Osteocyte (in vitro differentiated cells): Measurements from ENCODE around the gene SPTBN1. TPM values are rescaled to one million over a fixed set of nuclear protein-coding genes. Genes with fewer than 3 reads are reported as not detected.
"Not testable (repeated sequence)": the region's sequence is repeated elsewhere in the genome, so short reads cannot be mapped to it uniquely, and the experiment has no call there.

Experiments used
- DNase-seq: peaks from one replicate; pipeline ENCODE4 v3.0.0; 2021; ENCODE audit warnings: mixed read lengths; ENCODE audit not compliant: unreplicated experiment; ENCODE audit errors: extremely low spot score
- H3K27ac Mint-ChIP-seq: one replicate; pipeline ENCODE4 v1.8.0; 2021; ENCODE audit warnings: mild to moderate bottlenecking, mixed read lengths; ENCODE audit not compliant: unreplicated experiment
- H3K27me3 Mint-ChIP-seq: one replicate; pipeline ENCODE4 v1.8.0; 2021; ENCODE audit warnings: mixed read lengths; ENCODE audit not compliant: unreplicated experiment
- H3K36me3 Mint-ChIP-seq: one replicate; pipeline ENCODE4 v1.8.0; 2021; ENCODE audit warnings: mixed read lengths; ENCODE audit not compliant: unreplicated experiment
- H3K4me1 Mint-ChIP-seq: one replicate; pipeline ENCODE4 v1.8.0; 2021; ENCODE audit warnings: mixed read lengths; ENCODE audit not compliant: unreplicated experiment
- H3K4me3 Mint-ChIP-seq: one replicate; pipeline ENCODE4 v1.8.0; 2021; ENCODE audit warnings: mild to moderate bottlenecking, moderate library complexity, mixed read lengths; ENCODE audit not compliant: unreplicated experiment
- H3K9me3 Mint-ChIP-seq: one replicate; pipeline ENCODE4 v1.8.0; 2021; ENCODE audit warnings: mixed read lengths; ENCODE audit not compliant: unreplicated experiment
- total RNA-seq: library from RNA; stranded (reverse); gene quantifications from 2 replicates; pipeline ENCODE4 v1.2.1, GENCODE V29; 2021
- TF ChIP-seq, protein P1 (sequence below): fragments of 200-600 bp; sonication (generic); IDR thresholded peaks from 2 replicates; pipeline ENCODE4 v1.5.0; 2021; ENCODE audit warnings: antibody characterized with exemption, mild to moderate bottlenecking, moderate library complexity

The SPTBN1 gene
- total RNA-seq, 1 donor from 2014 or later = 248 TPM

DNA sequence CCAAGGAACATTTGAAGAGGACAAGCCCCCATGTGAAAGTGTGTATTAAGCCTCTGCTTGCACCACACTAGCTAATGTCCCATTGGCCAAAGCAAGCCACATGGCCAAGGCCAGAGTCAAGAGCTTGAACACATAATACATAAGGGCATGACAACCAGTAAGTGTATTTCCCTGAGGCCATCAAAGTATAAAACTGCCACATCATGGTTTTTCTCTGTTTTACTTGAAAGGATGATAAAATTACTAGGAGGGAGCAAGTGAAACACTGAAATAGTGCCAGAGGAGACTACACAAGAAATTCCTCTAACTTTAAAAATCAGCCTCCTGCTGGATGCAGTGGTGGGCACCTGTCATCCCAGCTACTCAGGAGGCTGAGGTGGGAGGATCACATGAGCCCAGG lies 236.4 kb downstream of the SPTBN1 start:
- TF ChIP-seq, protein P1, sequence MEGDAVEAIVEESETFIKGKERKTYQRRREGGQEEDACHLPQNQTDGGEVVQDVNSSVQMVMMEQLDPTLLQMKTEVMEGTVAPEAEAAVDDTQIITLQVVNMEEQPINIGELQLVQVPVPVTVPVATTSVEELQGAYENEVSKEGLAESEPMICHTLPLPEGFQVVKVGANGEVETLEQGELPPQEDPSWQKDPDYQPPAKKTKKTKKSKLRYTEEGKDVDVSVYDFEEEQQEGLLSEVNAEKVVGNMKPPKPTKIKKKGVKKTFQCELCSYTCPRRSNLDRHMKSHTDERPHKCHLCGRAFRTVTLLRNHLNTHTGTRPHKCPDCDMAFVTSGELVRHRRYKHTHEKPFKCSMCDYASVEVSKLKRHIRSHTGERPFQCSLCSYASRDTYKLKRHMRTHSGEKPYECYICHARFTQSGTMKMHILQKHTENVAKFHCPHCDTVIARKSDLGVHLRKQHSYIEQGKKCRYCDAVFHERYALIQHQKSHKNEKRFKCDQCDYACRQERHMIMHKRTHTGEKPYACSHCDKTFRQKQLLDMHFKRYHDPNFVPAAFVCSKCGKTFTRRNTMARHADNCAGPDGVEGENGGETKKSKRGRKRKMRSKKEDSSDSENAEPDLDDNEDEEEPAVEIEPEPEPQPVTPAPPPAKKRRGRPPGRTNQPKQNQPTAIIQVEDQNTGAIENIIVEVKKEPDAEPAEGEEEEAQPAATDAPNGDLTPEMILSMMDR = no peak
- H3K27me3 Mint-ChIP-seq = peaks cover 11% of the 10 kb centered on the region
- no peak overlapping the region for H3K4me3 Mint-ChIP-seq
- no peak overlapping the region for H3K27ac Mint-ChIP-seq
- H3K4me1 Mint-ChIP-seq = no peaks in the 10 kb centered on the region
- H3K9me3 Mint-ChIP-seq = no peaks in the 10 kb centered on the region
- DNase-seq = no peak
- peaks cover 2% of the 10 kb centered on the region for H3K36me3 Mint-ChIP-seq

GRCh38 chr2:54695378-54695777 lies 239.3 kb downstream of the SPTBN1 start:
- no peak overlapping the region for H3K4me3 Mint-ChIP-seq
- H3K4me1 Mint-ChIP-seq = no peaks in the 10 kb centered on the region
- no peak overlapping the region for H3K27ac Mint-ChIP-seq
- no peak for DNase-seq
- TF ChIP-seq, protein P1 = no peak
- no peaks in the 10 kb centered on the region for H3K36me3 Mint-ChIP-seq
- no peaks in the 10 kb centered on the region for H3K9me3 Mint-ChIP-seq
- H3K27me3 Mint-ChIP-seq = peaks cover 10% of the 10 kb centered on the region

DNA sequence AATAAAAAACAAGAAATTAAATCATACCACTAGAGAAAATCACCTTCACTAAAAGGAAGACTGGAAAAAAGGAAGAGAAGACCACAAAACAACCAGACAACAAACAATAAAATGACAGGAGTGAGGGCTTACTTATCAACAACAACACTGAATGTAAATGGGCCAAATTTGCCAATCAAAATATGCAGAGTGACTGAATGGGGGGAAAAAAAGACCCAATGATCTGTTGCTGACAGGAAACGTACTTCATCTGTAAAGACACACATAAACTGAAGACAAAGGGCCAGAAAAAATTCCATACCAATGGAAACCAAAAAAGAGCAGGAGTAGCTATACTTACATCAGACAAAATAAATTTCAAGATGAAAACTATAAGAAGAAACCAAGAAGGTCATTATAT lies 241.8 kb downstream of the SPTBN1 start:
- TF ChIP-seq, protein P1 = no peak
- peaks cover 7% of the 10 kb centered on the region for H3K9me3 Mint-ChIP-seq
- peaks cover 27% of the 10 kb centered on the region for H3K27me3 Mint-ChIP-seq
- peaks cover 2% of the 10 kb centered on the region for H3K36me3 Mint-ChIP-seq
- H3K27ac Mint-ChIP-seq = no peak overlapping the region
- DNase-seq = no peak
- H3K4me1 Mint-ChIP-seq = no peaks in the 10 kb centered on the region
- H3K4me3 Mint-ChIP-seq = no peak overlapping the region

GRCh38 chr2:54698926-54699325 lies 242.8 kb downstream of the SPTBN1 start:
- not testable (repeated sequence) for H3K36me3 Mint-ChIP-seq, H3K27ac Mint-ChIP-seq, H3K4me1 Mint-ChIP-seq, H3K4me3 Mint-ChIP-seq, H3K9me3 Mint-ChIP-seq, DNase-seq
- peaks cover 27% of the 10 kb centered on the region for H3K27me3 Mint-ChIP-seq

GRCh38 chr2:54699665-54700064 lies 243.5 kb downstream of the SPTBN1 start:
- peaks cover 27% of the 10 kb centered on the region for H3K27me3 Mint-ChIP-seq
- no peak for DNase-seq
- H3K36me3 Mint-ChIP-seq = peaks cover 2% of the 10 kb centered on the region
- TF ChIP-seq, protein P1 = no peak
- no peak overlapping the region for H3K4me3 Mint-ChIP-seq
- H3K9me3 Mint-ChIP-seq = peaks cover 7% of the 10 kb centered on the region
- no peak overlapping the region for H3K27ac Mint-ChIP-seq
- no peaks in the 10 kb centered on the region for H3K4me1 Mint-ChIP-seq

GRCh38 chr2:54701029-54701428 lies 244.9 kb downstream of the SPTBN1 start:
- peaks cover 27% of the 10 kb centered on the region for H3K27me3 Mint-ChIP-seq

More at GRCh38 chr2:54701029-54701428, 244.9 kb downstream of the SPTBN1 start:
- Mint-ChIP-seq H3K4me3 (no peak overlapping the region), H3K9me3 (peaks cover 7% of the 10 kb centered on the region), H3K27ac (no peak overlapping the region), H3K4me1 (no peaks in the 10 kb centered on the region), H3K36me3 (peaks cover 2% of the 10 kb centered on the region)
- DNase-seq = no peak
- TF ChIP-seq, protein P1 = no peak
